Activated T-helper 1 cell treated with anti-CD3 and anti-CD28 coated beads, Interleukin-2, amount 50 U/mL, for 16 hours (primary cell): Measurements from ENCODE around the gene CANX.

Experiments used
- DNase-seq, 2 donors: peaks; one replicate each; pipeline ENCODE4 v3.0.0-alpha.2; 2020; ENCODE audit warnings: low read depth in 1 of 2, low spot score in 1 of 2

Gene CANX

GRCh38 chr5:179749857-179750508 is 51.2 kb downstream of the CANX start:
- DNase-seq, result no peak

DNA sequence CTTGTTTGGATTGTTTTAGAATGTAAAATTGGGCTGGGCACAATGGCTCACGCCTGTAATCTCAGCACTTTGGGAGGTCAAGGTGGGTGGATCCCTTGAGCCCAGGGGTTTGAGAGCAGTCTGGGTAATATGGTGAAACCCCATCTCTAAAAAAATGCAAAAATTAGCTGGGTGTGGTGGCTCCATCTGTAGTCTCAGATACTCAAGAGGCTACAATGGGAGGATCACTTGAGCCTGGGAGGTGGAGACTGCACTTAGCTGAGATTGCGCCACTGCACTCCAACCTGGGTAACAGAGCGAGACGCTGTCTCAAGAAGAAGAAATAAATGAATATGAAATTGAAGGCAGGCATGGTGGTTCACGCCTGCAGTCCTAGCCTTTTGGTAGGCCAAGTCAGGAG is 55.2 kb downstream of the CANX start:
- DNase-seq, result no peak

DNA sequence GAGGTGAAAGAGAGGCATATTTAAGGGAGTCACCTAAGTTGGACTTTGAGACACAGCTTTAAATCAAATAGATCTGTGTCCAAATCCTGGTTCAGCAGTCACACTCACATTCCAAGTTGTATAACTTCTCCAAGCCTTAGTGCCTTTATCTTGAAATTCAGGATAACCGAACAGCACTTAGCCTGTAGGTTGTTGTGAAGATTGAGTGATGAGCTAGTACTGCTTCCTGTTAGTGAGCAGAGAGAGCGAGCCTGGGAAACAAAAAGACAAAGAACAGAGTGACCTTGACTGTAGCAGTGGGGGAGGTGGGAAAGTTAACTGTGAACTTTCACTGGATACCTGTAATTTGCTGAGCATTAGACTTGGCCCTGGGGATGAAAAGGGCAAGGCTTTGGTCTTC is 56.3 kb downstream of the CANX start:
- no peak for DNase-seq

GRCh38 chr5:179758955-179759354 is 60.2 kb downstream of the CANX start:
- no peak for DNase-seq

GRCh38 chr5:179759581-179760551 is 61.1 kb downstream of the CANX start:
- DNase-seq, result no peak

DNA sequence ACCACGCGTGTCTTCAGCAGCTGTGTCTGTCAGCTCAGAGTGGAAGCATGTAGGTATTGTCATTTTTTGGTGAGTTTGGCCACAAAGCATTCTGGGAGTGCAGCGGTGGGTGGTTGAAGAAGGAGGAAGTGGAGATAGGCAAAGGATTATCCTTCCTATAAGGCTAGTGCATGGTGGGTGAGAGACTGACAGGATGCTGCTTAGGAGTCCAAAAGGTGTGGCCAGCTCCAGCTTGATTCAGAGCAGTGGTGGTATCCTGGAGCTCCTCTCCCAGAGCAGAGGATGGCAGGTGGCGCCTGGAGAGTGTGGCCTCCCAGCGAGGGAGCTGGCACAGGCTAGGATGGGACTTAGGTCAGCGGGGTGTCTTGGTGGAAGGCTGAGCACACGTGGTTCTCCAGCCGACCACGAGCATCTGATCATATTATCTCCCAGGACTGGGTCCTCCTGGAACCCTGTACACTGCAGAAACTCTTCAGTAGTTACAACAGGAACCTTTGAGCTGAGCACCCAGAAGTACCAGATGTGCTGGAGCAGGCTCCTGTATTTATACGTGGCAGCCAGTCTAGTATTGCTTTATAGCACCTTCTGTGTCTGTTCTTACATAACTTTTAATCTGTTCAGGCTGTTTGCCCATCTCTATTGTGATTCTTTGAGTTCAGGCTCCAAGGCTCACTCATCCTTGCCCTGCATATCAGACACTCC is 63.5 kb downstream of the CANX start:
- DNase-seq, result no peak

GRCh38 chr5:179762781-179763176 is 64.0 kb downstream of the CANX start:
- no peak for DNase-seq

DNA sequence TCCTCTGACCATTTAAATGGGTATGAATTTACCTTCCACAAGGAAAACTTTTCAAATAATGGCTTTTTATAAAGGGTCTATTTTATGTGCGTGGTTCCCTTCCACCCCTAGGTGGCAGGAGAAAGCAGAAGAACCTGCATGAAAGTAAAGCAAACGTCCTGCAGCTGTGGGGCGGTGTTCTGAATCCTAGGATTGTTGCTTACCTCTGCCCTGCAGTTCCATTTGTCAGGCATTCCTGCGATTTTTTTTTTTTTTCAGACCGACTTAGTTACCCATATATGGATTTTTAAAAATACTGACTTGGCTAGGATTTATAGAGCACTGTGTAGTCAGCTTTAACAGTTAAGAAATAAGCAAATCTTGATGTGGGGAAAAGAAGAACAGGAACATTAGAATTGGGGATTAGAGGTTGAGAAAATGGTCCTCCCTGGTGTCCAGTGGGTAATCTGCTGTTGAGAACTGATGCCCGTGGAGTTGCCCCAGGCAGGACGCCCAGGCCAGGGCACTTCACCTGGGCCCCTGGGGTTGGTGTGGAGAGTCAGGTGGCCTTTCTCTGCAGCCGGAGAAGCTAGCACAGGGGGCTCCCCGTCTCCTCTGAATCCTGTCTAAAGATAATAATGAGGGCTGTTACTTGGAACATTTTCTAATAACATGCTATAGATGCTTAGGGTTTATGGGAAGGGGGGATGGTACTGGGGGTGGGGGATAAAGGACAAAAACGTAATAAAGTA is 64.6 kb downstream of the CANX start:
- peak; percentile 10 to 13 for DNase-seq

DNA sequence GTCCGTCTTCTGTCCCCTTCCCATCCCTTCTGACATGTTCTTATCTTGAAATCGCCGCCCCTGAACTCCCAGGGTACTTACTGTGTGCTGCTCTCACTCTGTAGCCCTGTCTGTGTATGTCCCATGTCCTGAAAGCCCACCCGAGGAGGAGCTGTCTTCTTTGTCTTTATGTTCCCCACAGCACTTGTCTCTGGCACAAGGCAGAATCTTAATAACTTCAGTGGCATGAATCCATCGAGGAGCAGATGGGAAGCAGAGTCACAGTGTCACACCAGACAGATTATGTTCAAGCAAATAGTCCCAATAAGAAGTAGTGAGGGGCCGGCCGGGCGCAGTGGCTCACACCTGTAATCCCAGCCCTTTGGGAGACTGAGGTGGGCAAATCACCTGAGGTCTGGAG is 65.3 kb downstream of the CANX start:
- no peak for DNase-seq

DNA sequence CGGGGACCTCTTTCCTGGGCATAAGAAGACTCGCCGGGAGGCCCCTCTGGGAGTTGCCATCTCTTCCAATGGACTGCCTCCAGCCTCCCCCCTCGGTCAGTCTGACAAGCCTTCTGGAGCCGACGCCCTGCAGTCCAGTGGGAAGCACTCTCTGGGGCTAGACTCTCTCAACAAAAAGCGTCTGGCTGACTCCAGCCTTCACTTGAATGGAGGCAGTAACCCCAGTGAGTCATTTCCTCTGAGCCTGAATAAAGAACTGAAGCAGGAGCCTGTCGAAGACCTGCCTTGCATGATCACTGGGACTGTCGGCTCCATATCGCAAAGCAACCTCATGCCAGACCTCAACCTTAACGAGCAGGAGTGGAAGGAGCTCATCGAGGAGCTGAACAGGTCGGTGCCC is 66.6 kb downstream of the CANX start:
- no peak for DNase-seq

DNA sequence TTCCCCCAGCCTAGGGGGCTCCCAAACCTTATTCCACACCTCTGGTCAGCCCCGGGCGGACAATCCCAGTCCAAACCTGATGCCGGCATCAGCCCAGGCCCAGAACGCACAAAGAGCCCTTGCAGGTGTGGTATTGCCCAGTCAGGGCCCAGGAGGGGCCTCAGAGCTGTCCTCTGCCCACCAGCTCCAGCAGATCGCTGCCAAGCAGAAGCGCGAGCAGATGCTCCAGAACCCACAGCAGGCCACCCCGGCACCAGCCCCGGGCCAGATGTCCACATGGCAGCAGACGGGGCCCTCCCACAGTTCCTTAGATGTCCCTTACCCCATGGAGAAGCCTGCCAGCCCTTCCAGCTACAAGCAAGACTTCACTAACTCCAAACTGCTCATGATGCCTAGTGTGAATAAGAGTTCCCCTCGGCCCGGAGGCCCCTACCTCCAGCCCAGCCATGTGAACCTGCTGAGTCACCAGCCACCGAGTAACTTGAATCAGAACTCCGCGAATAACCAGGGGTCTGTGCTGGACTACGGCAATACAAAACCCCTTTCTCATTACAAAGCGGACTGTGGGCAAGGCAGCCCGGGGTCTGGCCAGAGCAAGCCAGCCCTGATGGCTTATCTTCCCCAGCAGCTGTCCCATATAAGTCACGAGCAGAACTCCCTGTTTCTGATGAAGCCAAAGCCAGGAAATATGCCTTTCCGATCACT is 67.4 kb downstream of the CANX start:
- no peak for DNase-seq

DNA sequence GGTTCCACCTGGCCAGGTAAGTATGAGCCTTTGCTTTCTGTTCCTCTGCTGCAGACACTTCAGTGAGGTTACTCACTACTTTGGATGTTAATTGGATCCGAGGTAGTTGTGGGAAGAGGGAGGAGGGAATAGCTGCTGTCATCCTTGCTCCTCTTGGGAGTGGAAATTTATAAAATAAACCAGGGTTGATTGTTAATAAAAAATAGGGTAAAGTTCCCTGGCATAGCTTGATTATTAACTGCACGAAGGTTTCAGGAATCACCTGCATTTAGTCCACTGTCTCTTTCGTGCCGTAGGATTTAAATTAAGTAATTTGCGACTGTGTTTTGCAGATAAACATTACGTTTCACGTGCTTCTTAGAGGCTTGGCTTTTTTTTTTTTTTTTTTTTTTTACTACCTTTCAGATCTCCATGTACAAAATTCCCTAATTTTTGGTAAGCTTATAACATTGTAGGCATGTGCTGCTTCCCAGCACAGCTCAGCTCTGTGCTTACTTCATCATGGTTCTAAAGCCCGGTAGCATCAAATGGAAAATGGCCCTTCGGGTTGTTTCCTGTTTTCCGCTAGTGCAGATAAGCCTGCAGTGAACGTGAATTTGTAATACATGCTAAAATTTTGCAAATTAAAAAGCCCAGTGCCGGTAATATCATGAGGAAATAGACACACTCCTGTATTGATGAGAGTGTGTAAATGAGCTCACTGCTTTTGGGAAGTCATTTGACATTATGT is 68.1 kb downstream of the CANX start:
- no peak for DNase-seq

GRCh38 chr5:179767496-179768100 is 68.8 kb downstream of the CANX start:
- no peak for DNase-seq

GRCh38 chr5:179768326-179769085 is 69.7 kb downstream of the CANX start:
- DNase-seq, result no peak

DNA sequence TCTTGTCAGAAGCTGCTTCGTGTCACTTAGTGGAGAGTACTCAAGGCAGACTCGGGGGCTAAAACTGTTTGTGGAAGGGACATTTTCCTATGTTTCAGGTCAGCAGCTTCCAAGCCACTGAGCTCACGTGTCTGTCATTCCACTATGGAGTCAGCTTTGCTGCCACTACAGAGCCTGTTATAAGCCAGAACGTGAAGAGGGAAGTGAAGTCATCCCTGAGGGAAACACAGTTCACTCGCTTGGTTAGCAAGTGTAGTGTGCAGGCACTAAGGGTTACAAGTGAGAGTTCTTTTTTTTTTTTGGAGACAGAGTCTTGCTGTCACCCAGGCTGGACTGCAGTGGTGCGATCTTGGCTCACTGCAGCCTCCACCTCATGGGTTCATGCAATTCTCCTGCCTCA is 70.5 kb downstream of the CANX start:
- DNase-seq, result no peak

GRCh38 chr5:179769796-179770195 is 71.0 kb downstream of the CANX start:
- DNase-seq, result no peak

DNA sequence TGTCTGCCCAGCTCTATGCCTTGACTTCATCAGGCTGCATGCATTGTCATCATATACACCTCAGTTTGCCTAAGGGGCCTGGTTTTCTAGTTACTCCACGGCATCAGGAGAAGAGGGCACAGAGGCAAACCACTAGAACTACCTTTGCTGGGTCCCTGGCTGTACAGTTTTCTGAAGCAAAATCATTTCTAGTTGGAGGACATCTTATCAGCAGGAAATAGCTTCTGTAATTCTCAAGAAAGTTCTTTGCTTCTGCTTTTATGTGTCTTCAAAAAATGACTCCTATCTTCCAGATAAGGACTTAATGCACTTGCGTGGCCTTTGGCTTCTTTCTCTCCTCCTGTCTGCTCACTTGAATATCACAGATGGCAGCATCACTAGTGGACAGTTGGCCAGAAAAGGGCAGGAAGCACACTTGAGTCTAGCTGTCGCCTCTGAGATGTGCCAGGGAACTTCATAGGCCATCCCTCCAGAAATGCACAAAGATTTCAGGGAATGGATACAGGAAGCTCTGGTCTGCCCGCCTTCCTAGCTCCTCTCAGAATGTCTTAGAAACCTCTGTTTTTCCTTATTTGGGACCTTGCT is 72.6 kb downstream of the CANX start:
- DNase-seq, result no peak

DNA sequence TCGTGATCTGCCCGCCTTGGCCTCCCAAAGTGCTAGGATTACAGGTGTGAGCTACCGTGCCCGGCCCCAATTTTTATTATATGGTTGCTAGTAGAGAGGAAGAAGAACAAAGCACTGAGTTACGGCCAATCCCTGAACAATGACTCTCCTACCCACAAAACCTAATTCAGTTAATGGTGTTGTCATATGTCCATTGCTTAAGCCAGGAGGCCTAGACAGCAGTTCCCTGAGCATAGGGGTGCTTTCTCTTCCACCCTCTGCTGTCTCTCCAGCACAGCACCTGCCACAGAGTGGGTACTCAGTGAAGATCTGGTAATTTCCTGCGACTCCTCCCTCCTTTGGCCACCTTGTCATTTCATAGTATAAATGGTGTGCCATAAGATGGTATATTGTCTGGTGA is 73.6 kb downstream of the CANX start:
- no peak for DNase-seq

DNA sequence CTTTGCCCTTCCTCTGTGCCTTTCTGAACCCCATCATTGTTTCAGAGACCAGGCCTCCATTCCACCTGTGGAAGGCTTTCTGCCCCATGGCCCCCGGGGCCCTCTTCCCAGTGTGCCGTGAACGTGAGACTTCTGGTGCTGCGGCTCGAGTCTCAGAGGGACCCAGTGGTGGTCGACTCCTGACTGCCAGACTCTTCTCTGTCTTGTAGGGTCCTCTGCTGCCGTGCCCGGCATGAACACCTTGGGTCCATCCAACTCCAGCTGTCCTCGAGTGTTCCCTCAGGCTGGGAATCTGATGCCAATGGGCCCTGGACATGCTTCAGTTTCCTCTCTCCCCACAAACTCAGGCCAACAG is 74.9 kb downstream of the CANX start:
- DNase-seq, result no peak
